ENCODE results near the gene KRTAP12-4. TPM values are rescaled to one million over a fixed set of nuclear protein-coding genes. Genes with fewer than 3 reads are reported as not detected.

KRTAP12-4 gene
- total RNA-seq, 3 donors from 2014 or later = not detected

DNA sequence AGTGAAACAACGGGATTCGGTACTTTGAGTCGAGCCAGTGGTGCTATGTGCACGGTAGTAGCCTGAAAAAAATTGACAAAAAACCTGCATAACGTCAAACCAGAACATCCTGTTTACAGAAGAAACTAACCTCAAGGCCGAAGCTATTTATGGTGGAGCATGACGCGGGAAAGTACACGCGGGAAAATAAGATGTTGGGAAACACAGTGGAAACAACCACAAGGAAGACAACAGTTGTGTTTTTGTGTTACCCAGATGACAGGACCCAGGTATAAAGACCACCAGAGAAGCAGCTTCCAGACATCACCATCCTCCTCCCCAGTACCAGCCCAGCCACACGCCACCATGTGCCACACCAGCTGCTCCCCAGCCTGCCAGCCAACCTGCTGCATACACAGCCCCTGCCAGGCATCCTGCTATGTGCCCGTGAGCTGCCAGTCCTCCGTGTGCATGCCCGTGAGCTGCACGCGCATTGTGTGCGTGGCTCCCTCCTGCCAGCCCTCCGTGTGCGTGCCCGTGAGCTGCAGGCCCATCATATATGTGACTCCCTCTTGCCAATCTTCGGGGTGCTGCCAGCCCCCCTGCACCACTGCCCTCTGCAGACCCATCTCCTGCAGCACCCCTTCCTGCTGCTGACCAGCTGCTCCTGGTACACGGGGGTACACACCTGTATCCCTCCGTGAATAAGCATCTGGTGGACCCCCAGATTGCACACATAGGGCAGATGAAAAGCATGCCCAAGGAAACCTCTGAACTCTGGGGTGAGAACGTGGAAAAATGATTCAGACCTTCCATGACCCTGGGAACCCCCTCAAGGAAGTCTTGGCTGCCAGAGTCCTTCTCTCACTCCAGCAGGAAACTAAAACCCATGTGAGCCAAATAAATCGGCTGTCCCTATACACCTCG lies 3.4 kb upstream of the KRTAP12-4 start, which contains the start of gene KRTAP12-3:
Gene KRTAP12-3 (plus strand): TSS at position 298 of the 906 bp plus-strand sequence. CDS start 48 bp downstream, at position 346.
- TF ChIP-seq POLR2A (IDR thresholded peaks at IDR 0.05) (no peak), POLR2AphosphoS5 (IDR thresholded peaks at IDR 0.05) (no peak)
- TF ChIP-seq, protein P1, sequence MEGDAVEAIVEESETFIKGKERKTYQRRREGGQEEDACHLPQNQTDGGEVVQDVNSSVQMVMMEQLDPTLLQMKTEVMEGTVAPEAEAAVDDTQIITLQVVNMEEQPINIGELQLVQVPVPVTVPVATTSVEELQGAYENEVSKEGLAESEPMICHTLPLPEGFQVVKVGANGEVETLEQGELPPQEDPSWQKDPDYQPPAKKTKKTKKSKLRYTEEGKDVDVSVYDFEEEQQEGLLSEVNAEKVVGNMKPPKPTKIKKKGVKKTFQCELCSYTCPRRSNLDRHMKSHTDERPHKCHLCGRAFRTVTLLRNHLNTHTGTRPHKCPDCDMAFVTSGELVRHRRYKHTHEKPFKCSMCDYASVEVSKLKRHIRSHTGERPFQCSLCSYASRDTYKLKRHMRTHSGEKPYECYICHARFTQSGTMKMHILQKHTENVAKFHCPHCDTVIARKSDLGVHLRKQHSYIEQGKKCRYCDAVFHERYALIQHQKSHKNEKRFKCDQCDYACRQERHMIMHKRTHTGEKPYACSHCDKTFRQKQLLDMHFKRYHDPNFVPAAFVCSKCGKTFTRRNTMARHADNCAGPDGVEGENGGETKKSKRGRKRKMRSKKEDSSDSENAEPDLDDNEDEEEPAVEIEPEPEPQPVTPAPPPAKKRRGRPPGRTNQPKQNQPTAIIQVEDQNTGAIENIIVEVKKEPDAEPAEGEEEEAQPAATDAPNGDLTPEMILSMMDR (IDR thresholded peaks at IDR 0.05) = no peak
- no peak within 1 kb of the TSS for H3K4me3 ChIP-seq
- no peaks in the 10 kb centered on the region for H3K4me1 ChIP-seq
- H3K27ac ChIP-seq = no peak within 1 kb of the TSS
- no peaks in the 10 kb centered on the region for H3K36me3 ChIP-seq
- intact Hi-C loops (cut with DNase I; ENCODE audit: low total_unique reads) = no loop called here
- no peak for DNase-seq (ENCODE audit: low spot score in 2 of 2)
- H3K9me3 ChIP-seq = peaks cover 11 to 14% of the 10 kb centered on the region in 2 donors
- H3K27me3 ChIP-seq = peaks cover 0 to 10% of the 10 kb centered on the region in 2 donors

DNA sequence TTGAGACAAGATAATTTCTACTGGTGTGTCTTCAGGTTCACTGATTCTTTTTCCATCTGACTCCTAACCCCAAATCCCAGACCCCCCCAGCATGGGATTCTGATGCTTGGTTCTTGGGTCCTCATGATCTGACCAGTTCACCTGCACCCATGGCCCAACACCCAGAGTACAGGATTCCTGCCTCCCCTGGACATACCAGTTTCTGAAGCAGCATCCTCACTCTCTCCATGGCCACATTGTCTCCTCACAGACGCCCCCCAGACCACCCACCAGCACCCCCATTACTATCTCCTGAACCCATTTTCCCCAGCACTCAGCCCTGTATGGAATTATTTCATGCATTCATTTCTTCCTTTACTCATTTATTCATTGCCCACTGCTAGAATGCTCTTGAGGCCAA lies 2.4 kb upstream of the KRTAP12-4 start:
- no peak overlapping the region for H3K4me3 ChIP-seq
- peaks cover 11 to 14% of the 10 kb centered on the region in 2 donors for H3K9me3 ChIP-seq
- H3K27ac ChIP-seq = no peak overlapping the region
- no peak for DNase-seq (ENCODE audit: low spot score in 2 of 2)
- no peaks in the 10 kb centered on the region for H3K36me3 ChIP-seq
- no peaks in the 10 kb centered on the region for H3K4me1 ChIP-seq
- TF ChIP-seq POLR2AphosphoS5 (IDR thresholded peaks at IDR 0.05) (no peak), POLR2A (IDR thresholded peaks at IDR 0.05) (no peak)
- TF ChIP-seq, protein P1 (IDR thresholded peaks at IDR 0.05) = no peak
- H3K27me3 ChIP-seq = peaks cover 0 to 10% of the 10 kb centered on the region in 2 donors
- intact Hi-C loops (cut with DNase I; ENCODE audit: low total_unique reads) = no loop called here

DNA sequence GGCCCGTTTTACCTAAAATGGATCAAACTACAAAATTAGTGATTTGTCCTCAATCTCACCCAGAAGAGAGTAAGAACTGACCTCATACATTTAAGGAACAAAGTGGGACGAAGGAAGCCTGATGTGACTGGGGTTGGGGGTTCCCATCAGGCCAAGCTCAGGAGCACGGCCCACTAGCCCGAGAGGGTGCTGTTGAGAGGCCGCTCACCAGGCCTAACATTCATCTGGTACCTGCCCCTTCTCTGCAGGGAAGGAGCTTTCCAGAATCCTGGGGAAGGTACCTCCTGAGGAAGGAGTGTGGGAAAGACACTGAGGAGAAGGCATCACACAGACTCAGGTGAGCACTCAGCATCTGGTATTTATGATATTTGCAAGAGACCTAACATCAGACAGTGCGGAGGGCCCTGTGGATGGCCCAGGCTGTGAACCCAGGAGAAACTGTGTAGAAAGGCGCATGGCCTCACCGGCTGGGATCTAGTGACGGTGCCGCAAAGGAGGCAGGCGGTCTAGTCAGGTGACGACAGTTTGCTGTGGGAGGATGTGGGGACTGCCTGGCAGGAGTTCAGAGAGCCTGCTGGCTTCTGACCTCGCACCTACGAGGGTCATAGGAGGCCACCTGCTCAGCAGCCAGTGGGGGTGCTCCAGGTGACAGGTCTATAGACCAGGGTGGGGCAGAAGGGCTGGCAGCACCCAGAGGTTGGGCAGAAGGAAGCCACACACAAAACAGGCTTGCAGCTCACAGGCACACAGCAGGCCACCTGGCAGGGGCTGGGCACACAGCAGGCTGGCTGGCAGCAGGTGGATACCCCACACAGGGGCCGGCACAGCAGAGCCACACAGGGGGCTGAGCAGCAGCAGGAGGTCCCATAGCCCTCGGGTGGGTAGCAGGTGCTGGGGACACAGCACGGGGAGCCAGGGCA lies 543 bp downstream of the KRTAP12-4 start:
- H3K36me3 ChIP-seq = no peaks in the 10 kb centered on the region
- H3K4me1 ChIP-seq = no peaks in the 10 kb centered on the region
- peaks cover 11 to 14% of the 10 kb centered on the region in 2 donors for H3K9me3 ChIP-seq
- no peak for TF ChIP-seq POLR2A (IDR thresholded peaks at IDR 0.05)
- TF ChIP-seq, protein P1 (IDR thresholded peaks at IDR 0.05) = no peak
- no peak for TF ChIP-seq POLR2AphosphoS5 (IDR thresholded peaks at IDR 0.05)
- H3K27ac ChIP-seq = no peak overlapping the region
- H3K27me3 ChIP-seq = peaks cover 0 to 17% of the 10 kb centered on the region in 2 donors
- intact Hi-C loops (cut with DNase I; ENCODE audit: low total_unique reads) = no loop called here
- H3K4me3 ChIP-seq = no peak overlapping the region
- no peak for DNase-seq (ENCODE audit: low spot score in 2 of 2)

DNA sequence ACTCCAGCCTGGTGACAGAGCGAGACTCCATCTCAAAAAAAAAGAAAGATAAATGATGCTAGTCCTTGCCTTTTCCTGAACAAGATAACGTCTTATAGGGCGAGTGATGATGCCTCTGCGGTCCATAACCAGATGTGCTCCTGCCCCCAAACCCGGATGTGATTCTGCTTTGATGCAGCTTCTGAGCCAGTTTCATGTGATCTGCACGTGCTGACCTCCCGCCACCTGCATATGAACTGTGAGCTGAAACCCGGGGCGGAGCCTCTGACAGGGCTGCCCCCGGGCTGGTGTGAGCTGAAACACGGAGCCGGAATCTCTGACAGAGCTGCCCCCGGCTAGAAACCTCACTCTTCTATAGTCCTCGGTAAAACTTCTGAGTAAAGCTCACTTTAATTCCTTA lies 1.3 kb downstream of the KRTAP12-4 start:
- no peak overlapping the region for H3K27ac ChIP-seq
- TF ChIP-seq, protein P1 (IDR thresholded peaks at IDR 0.05) = no peak
- TF ChIP-seq POLR2A (IDR thresholded peaks at IDR 0.05) = no peak
- TF ChIP-seq POLR2AphosphoS5 (IDR thresholded peaks at IDR 0.05) = no peak
- no peak for DNase-seq (ENCODE audit: low spot score in 2 of 2)

More for the DNA sequence above, 1.3 kb downstream of the KRTAP12-4 start:
- Histone ChIP-seq H3K4me3 (no peak overlapping the region), H3K36me3 (no peaks in the 10 kb centered on the region), H3K4me1 (no peaks in the 10 kb centered on the region), H3K9me3 (peaks cover 11 to 14% of the 10 kb centered on the region in 2 donors), H3K27me3 (peaks cover 0 to 19% of the 10 kb centered on the region in 2 donors)
- intact Hi-C loops (cut with DNase I; ENCODE audit: low total_unique reads) = no loop called here
